Adipose tissue (tissue), 3 donors: ENCODE results near the gene GRK4. TPM values are rescaled to one million over a fixed set of nuclear protein-coding genes. Genes with fewer than 3 reads are reported as not detected.

Experiments
- H3K27ac ChIP-seq: one replicate; pipeline ENCODE4 v1.5.1; 2013; ENCODE audit warnings: low read depth, low read length
- WGBS, 3 donors: extraction: QIAGEN DNeasy Blood & Tissue Kit; methylation state at CpG; one replicate each; pipeline ENCODE4 v1.1.7; 2013; 5-methylcytosine and 5-hydroxymethylcytosine counted together
- polyA plus RNA-seq, 3 donors: library from polyadenylated mRNA; stranded (reverse); fragments of 200-250 nt; gene quantifications; one replicate each; pipeline ENCODE4 v1.2.3, GENCODE V29; 2013
- donor health status: healthy with polysubstance abuse.
- donor health status: Bipolar disorder and iron deficiency.
- donor health status: healthy.

The GRK4 gene
- polyA plus RNA-seq, 3 donors: 3.4 to 5.4 (median 3.4) TPM

GRCh38 chr4:3074078-3074845 lies 110.9 kb downstream of the GRK4 start, which contains the start of the genes HTT and HTT-AS:
Gene HTT, plus strand, starts transcription at chr4:3074681. Its CDS starts 145 bp downstream, at chr4:3074826.
Gene HTT-AS, minus strand, starts transcription at chr4:3074538.
- 0 to 2% (median 1%) methylated on average over 50 to 81 of the region's 81 CpGs for WGBS, 3 donors
- H3K27ac ChIP-seq: no peak within 1 kb of the TSS

DNA sequence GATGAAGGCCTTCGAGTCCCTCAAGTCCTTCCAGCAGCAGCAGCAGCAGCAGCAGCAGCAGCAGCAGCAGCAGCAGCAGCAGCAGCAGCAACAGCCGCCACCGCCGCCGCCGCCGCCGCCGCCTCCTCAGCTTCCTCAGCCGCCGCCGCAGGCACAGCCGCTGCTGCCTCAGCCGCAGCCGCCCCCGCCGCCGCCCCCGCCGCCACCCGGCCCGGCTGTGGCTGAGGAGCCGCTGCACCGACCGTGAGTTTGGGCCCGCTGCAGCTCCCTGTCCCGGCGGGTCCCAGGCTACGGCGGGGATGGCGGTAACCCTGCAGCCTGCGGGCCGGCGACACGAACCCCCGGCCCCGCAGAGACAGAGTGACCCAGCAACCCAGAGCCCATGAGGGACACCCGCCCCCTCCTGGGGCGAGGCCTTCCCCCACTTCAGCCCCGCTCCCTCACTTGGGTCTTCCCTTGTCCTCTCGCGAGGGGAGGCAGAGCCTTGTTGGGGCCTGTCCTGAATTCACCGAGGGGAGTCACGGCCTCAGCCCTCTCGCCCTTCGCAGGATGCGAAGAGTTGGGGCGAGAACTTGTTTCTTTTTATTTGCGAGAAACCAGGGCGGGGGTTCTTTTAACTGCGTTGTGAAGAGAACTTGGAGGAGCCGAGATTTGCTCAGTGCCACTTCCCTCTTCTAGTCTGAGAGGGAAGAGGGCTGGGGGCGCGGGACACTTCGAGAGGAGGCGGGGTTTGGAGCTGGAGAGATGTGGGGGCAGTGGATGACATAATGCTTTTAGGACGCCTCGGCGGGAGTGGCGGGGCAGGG lies 111.7 kb downstream of the GRK4 start:
- 0 to 1% (median 1%) methylated on average over 53 to 60 of the region's 60 CpGs for WGBS, 3 donors
- H3K27ac ChIP-seq: no peak overlapping the region

GRCh38 chr4:3075652-3075981 lies 112.2 kb downstream of the GRK4 start:
- WGBS, 3 donors: 1 to 2% (median 1%) methylated on average over 7 to 8 of the region's 8 CpGs
- H3K27ac ChIP-seq: no peak overlapping the region

DNA sequence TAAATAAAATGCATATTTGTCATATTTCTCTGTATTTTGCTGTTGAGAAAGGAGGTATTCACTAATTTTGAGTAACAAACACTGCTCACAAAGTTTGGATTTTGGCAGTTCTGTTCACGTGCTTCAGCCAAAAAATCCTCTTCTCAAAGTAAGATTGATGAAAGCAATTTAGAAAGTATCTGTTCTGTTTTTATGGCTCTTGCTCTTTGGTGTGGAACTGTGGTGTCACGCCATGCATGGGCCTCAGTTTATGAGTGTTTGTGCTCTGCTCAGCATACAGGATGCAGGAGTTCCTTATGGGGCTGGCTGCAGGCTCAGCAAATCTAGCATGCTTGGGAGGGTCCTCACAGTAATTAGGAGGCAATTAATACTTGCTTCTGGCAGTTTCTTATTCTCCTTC lies 114.4 kb downstream of the GRK4 start:
- 64 to 86% (median 69%) methylated on average over 2 of the region's 2 CpGs for WGBS, 3 donors
- no peak overlapping the region for H3K27ac ChIP-seq

DNA sequence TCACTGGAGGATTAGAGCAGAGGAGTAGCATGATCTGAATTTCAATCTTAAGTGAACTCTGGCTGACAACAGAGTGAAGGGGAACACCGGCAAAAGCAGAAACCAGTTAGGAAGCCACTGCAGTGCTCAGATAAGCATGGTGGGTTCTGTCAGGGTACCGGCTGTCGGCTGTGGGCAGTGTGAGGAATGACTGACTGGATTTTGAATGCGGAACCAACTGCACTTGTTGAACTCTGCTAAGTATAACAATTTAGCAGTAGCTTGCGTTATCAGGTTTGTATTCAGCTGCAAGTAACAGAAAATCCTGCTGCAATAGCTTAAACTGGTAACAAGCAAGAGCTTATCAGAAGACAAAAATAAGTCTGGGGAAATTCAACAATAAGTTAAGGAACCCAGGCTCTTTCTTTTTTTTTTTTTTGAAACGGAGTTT lies 116.3 kb downstream of the GRK4 start:
- no peak overlapping the region for H3K27ac ChIP-seq
- 58 to 85% (median 72%) methylated on average over 6 of the region's 6 CpGs for WGBS, 3 donors

DNA sequence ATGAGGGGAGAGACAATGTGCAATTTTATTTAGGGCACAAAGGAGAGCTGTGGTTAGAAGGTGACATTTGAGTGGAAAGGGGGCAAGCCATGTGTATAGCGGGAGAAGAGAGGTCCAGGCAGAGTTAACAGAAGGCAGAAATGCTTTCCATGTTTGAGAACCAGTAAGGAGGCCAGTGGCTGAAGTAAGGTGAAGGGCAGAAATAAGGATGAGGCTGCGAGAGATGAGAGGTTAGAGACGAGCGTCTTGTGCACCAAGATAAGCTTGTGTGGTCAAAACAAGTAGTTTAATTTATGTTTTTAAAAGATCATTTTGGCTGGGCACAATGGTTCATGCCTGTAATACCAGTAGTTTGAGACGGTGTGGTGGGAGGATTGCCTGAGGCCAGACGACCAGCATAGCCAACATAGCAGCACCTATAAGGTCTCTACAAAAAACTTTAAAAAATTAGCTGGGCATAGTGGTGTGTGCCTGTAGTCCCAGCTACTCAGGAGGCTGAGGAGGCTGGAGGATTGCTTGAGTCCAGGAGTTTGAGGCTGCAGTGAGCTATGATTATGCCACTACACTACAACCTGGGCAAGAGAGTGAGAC lies 119.6 kb downstream of the GRK4 start:
- WGBS, 3 donors: 74 to 88% (median 80%) methylated on average over 6 of the region's 6 CpGs
- no peak overlapping the region for H3K27ac ChIP-seq

DNA sequence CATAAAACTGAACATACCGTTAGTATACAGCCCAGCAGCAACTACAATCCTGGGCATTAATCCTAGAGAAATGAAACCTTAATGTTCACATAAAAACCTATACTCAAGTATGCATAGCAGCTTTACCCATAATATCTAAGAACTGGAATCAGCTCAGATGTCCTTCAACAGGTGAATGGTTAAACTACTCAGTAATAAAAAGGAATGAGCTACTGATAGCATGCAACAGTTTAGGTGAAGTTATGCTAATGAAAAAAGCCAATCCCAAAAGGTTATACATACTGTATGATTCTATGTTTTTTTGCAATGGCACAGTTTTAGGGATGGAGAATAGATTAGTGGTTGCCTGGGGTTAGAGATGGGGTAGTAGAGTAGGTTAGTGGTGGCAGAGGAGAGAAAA lies 120.4 kb downstream of the GRK4 start:
- H3K27ac ChIP-seq: no peak overlapping the region
- 31 to 87% (median 52%) methylated on average over 1 of the region's 1 CpG for WGBS, 3 donors

DNA sequence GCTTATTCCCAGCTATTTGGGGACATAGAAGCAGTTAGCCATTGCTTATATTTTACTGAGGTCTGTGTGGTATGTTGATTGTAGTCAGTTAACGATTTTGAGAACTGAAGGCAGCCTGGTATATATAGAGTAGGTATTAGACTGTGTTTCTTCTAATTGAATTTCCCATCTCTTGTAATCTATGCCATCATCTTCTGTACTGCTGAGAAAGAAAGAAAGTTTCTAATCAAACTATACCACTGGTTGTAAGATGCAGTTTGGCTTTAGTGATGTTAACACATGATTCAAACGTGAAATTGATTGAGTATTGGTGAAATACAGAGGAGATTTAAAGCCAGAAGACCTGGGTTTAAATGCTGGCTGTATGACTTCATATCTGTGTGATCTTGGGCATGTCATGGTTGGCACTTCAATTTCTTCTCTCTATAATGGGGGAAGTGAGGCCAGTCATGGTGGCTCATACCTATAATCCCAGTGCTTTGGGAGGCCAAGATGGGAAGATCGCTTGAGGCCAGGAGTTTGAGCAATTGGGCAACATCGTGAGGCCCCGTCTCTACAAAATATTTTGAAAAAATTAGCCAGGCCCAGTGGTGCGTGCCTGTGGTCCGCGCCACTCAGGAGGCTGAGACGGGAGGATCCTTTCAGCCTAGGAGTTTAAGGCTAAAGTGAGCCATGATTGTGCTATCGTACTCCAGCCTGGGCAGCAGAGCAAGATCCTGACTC lies 122.7 kb downstream of the GRK4 start:
- no peak overlapping the region for H3K27ac ChIP-seq
- 92 to 94% (median 93%) methylated on average over 10 of the region's 10 CpGs for WGBS, 3 donors

GRCh38 chr4:3087115-3087797 lies 123.9 kb downstream of the GRK4 start:
- WGBS, 3 donors: 79 to 92% (median 84%) methylated on average over 4 of the region's 4 CpGs
- H3K27ac ChIP-seq: no peak overlapping the region

Other genes with a start within 250 kb of the GRK4 start
- 10 to 100 TPM; 18.2 to 52.9 (median 52.5) TPM for gene TNIP2, start 207.2 kb upstream of the GRK4 start, polyA plus RNA-seq
- gene SH3BP2, start 170.5 kb upstream of the GRK4 start, polyA plus RNA-seq: 10 to 100 TPM; 12.0 to 37.1 (median 24.5) TPM
- 100 to 1,000 TPM in 2 of 3 donors, 10 to 100 TPM in 1; 66.5 to 270 (median 154) TPM for gene ADD1, start 119.7 kb upstream of the GRK4 start, polyA plus RNA-seq
- 10 to 100 TPM; 19.2 to 22.6 (median 19.9) TPM for gene NOP14, start 165 bp upstream of the GRK4 start, polyA plus RNA-seq
- gene HTT-AS, start 111.0 kb downstream of the GRK4 start, polyA plus RNA-seq: not detected
- 10 to 100 TPM; 10.2 to 19.0 (median 12.2) TPM for gene HTT, start 111.1 kb downstream of the GRK4 start, polyA plus RNA-seq